GM18507 (cell line): ENCODE measurements around the gene CTNND2.
A peak's percentile ranks its signal among the peaks of the same experiment; 100 is the strongest.

Experiments
- DNase-seq: peaks from one replicate; pipeline ENCODE4 v3.0.0; 2011; ENCODE audit warnings: low read depth; ENCODE audit not compliant: insufficient read length; ENCODE audit errors: extremely low spot score
- FAIRE-seq: peaks from 2 replicates; lab custom pipeline; 2011; peaks lifted over from hg19 to GRCh38; lab: Jason Lieb, UNC

Gene CTNND2

DNA sequence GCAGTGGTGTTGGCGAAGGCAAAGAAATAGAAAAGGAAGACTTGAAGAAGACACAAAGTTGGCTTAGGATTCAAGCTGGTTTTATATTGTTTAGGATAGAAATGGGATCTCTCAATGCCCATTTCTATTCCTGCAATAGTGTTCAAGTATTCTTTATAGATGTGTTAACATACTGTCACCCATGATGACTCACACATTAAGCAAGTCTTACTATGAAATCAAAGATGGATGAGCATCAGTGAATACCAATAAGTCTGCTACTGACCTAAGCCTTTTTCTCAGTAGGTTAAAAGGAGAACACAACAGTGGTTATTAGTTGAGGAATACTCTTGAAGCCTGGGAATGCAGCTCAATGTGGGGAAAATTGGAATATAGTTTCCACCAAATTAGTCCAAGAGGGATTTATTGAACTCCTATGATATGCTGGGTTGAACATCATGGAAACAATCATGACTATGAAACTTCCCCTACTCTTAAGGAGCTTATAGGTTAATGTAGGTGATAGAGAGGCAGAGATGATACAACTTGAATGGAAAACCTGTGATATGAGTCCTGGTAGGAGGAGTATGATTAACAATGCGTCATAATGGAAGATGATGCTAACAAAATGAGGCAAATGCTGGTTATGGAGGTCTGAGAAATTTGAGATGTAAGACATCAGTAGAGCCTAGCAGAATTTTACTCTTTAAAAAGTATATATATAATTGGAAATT is 726.1 kb downstream of the CTNND2 start:
- DNase-seq: no peak
- no peak for FAIRE-seq

GRCh38 chr5:11174591-11174990 is 729.7 kb downstream of the CTNND2 start:
- no peak for FAIRE-seq

DNA sequence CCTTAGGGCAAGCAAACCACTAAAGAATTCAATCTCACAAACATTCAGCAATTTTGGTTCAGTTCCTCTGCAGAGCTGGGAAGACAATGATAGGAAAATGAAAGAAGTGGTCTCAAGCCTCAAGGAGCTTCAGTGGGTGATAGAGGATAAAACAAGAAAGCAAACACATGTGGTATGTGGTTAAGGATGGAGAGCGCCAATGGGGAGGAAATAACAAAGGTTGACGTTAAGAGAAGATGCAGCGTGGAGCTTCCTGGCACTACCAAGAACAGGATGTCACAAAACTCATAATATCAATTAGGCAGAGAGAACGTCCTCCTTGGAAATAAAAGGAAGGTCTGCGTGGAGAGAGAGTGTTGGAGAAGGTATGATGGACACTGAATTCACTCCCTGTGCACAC is 731.8 kb downstream of the CTNND2 start:
- FAIRE-seq (peak; percentile 5), DNase-seq (no peak)

More at GRCh38 chr5:11174591-11174990, 729.7 kb downstream of the CTNND2 start:
- no peak for DNase-seq

- no peak for FAIRE-seq
- DNase-seq: no peak
Observed at GRCh38 chr5:11171236-11171635, 733.0 kb downstream of the CTNND2 start.

DNA sequence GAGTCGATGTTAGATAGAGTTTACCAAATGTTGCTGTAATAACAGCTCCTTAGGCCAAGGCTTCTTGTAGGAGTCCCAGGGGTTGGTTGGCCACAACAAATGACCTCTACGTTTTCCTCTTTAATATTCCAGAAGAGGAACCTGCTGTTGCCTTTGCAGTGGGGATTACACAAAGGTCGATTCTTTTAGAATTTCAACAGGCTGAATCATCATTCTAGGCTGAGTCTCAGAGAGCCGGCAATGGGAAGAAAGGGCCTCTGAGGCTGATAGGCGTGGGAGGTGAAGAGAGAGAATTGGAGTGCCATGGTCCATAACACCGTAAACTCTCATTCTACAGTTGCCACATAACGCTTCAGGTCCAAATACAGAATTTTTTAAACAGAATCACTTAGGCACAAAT is 737.3 kb downstream of the CTNND2 start:
- FAIRE-seq: no peak
- no peak for DNase-seq

GRCh38 chr5:11164531-11165294 is 739.5 kb downstream of the CTNND2 start:
- DNase-seq (no peak), FAIRE-seq (no peak)

DNA sequence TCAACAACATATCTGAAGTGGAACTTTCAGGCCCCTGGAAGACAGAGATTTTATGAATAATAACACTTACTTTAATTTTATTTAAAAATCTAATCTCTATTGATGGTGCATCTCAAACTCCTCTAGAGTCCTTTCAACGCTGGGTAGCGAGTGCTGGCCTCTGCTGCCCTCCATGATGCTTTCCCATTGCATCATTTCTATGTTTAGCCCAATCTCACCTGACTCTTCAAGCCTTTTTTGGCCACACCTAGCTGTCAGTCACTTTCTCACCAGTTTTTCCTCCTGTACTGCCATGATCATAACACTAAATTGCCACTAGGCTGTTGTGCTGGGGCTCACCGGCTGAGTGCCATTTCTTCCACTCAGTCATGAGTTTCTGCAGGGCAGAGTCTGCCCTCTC is 747.1 kb downstream of the CTNND2 start:
- FAIRE-seq (no peak), DNase-seq (no peak)

- DNase-seq: no peak
- no peak for FAIRE-seq
Observed at GRCh38 chr5:11153670-11154382, 750.4 kb downstream of the CTNND2 start.

DNA sequence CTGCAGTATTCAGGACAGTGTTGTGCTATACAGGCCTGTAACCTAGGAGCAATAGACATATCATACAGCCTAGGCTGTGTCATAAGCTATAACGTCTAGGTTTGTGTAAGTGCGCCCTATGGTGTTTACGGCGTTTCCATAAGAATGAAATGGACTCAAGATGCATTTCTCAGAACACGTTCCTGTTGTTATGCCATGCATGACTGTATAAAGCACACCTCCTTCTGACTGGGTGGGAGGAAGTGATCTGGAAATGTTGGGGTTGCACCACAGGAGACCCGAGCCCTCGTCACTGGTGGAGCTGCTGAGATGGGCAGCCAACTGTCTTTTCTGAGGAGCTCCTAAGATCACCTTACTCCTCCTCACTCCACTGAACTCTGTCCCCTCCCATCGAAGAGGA is 751.9 kb downstream of the CTNND2 start:
- FAIRE-seq (no peak), DNase-seq (no peak)

- DNase-seq (no peak), FAIRE-seq (no peak)
Observed at GRCh38 chr5:11150976-11151375, 753.3 kb downstream of the CTNND2 start.

DNA sequence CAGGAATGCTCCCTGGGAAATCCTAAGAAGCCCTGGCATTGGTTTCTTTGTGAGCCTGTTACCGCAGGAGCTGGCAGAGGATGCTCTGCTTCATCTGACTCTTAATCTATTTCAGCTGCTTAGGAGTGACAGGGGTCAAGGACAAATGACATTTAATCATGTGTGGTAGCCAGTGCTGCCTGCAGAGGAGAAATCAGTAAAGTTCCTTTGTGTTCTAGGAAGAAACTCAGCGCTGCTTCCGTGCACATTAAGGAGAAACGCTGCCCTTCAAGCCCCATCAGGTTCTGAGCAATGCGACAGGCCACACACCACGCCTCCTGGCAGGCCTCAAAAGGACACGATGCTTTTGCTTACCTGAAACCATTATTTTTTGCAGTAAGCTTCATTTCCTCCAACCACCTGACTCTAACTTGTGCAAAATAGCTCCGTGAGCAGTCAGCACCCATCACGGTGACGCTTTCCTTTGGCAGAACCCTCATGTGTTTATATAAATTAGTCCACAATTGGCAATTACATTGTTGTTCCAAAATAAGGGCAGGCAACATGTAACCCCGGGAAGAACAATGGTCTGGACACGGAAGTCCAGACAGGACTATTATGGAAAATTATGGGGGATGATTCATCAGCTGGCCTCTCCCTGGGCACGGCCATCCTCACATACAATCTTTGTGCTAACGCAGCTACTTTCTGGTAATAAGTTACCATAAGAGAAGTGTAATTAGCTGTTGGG is 755.3 kb downstream of the CTNND2 start:
- no peak for FAIRE-seq
- no peak for DNase-seq

DNA sequence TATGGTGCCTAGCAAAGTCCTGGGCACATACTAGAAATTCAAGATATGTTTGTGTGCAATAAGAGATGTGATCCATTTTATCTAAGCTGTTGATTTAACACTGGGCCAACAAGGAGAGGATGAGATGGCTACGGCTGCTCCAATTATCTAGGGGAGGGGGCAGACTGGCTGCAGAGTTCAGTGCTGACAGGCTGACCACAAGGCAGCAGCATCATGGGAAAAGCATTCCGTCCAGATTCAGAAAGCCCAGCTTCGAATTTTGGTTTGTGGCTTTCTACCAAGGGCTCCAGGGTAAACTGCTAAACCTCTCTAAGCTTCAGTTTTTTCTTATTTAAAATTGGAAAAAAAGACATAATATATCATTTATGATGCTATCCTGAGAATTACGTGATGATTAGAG is 758.1 kb downstream of the CTNND2 start:
- FAIRE-seq: no peak

GRCh38 chr5:11143456-11144267 is 760.6 kb downstream of the CTNND2 start:
- peak; percentile 87 for FAIRE-seq

More for the DNA sequence above, 758.1 kb downstream of the CTNND2 start:
- DNase-seq: no peak

GRCh38 chr5:11139217-11139865 is 764.9 kb downstream of the CTNND2 start:
- no peak for FAIRE-seq
- DNase-seq: no peak

More at GRCh38 chr5:11143456-11144267, 760.6 kb downstream of the CTNND2 start:
- no peak for DNase-seq

DNA sequence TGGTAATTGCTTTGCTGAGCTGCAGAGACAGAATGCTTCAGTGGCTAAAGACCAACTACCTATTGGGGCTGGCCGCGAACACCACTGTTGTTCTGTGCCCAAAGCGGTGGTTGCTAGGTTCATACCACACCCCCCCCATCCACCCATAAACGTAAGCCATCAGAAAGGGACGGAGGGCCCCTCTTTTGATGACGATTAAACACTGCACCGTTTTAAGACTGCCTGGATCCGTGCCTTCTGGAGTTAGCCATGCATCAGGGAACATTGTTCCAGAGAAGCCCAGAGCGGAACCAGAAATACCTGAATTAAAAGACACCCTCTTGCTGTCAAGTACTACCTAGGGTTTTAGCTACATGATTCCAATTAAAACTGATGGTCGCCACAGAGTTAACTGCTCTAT is 774.1 kb downstream of the CTNND2 start:
- FAIRE-seq (no peak), DNase-seq (no peak)

- FAIRE-seq: no peak
- DNase-seq: no peak
Observed at GRCh38 chr5:11128021-11128420, 776.2 kb downstream of the CTNND2 start.

- no peak for DNase-seq
- FAIRE-seq: no peak
Observed at GRCh38 chr5:11126844-11127243, 777.4 kb downstream of the CTNND2 start.

- DNase-seq (no peak), FAIRE-seq (no peak)
Observed at GRCh38 chr5:11121885-11122284, 782.4 kb downstream of the CTNND2 start.
